HCT116 (cell line): ENCODE measurements around the gene AMBRA1.

Experiments
- CBX3 ChIP-seq: IDR thresholded peaks from 2 replicates; pipeline ENCODE4 v1.6.1; 2012; ENCODE audit warnings: low read depth
- EGR1 ChIP-seq: IDR thresholded peaks from 2 replicates; pipeline ENCODE4 v1.6.1; 2012; ENCODE audit warnings: low read depth
- ELF1 ChIP-seq: IDR thresholded peaks from 2 replicates; pipeline ENCODE4 v1.6.1; 2012; ENCODE audit warnings: low read depth, borderline replicate concordance
- EZH2 ChIP-seq: fragments of 200-600 bp; sonication (generic); IDR thresholded peaks from 2 replicates; pipeline ENCODE4 v1.6.1; 2017; ENCODE audit warnings: antibody characterized with exemption, mixed run types
- EZH2phosphoT487 ChIP-seq: fragments of 200-600 bp; IDR thresholded peaks from 2 replicates; pipeline ENCODE4 v1.6.1; 2018; ENCODE audit warnings: antibody characterized with exemption, borderline replicate concordance
- FOSL1 ChIP-seq: IDR thresholded peaks from 2 replicates; pipeline ENCODE4 v1.6.1; 2012; ENCODE audit warnings: low read depth
- POLR2A ChIP-seq: IDR thresholded peaks from 2 replicates; pipeline ENCODE4 v1.7.0; 2011; ENCODE audit warnings: borderline replicate concordance; ENCODE audit not compliant: insufficient read depth, insufficient read length; ENCODE audit errors: extremely low read depth
- POLR2AphosphoS5 ChIP-seq: IDR thresholded peaks from 2 replicates; pipeline ENCODE4 v1.6.1; 2011; ENCODE audit warnings: mild to moderate bottlenecking, low read depth, low read length, moderate library complexity
- SRF ChIP-seq: IDR thresholded peaks from 2 replicates; pipeline ENCODE4 v1.6.1; 2012; ENCODE audit warnings: low read depth
- TF ChIP-seq, protein P1 (sequence below), 3 experiments: fragments of 200-600 bp in 1 of 3; sonication (generic) in 1 of 3; IDR thresholded peaks in 2 of 3; conservative IDR thresholded peaks in 1 of 3; 2 replicates each; pipeline ENCODE4 v1.5.1; 2012 to 2017; ENCODE audit warnings: low read depth in 2 of 3, low read length in 2 of 3, antibody characterized with exemption in 1 of 3, borderline replicate concordance in 1 of 3, control low read depth in 1 of 3, mild to moderate bottlenecking in 1 of 3, mixed read lengths in 1 of 3, mixed run types in 1 of 3, moderate library complexity in 1 of 3; ENCODE audit not compliant: insufficient read depth in 1 of 3
- TF ChIP-seq, protein P2 (sequence below): IDR thresholded peaks from 2 replicates; pipeline ENCODE4 v1.6.1; 2012
- TF ChIP-seq, protein P3 (sequence below): IDR thresholded peaks from 2 replicates; pipeline ENCODE4 v1.6.1; 2012; ENCODE audit warnings: low read depth

DNA sequence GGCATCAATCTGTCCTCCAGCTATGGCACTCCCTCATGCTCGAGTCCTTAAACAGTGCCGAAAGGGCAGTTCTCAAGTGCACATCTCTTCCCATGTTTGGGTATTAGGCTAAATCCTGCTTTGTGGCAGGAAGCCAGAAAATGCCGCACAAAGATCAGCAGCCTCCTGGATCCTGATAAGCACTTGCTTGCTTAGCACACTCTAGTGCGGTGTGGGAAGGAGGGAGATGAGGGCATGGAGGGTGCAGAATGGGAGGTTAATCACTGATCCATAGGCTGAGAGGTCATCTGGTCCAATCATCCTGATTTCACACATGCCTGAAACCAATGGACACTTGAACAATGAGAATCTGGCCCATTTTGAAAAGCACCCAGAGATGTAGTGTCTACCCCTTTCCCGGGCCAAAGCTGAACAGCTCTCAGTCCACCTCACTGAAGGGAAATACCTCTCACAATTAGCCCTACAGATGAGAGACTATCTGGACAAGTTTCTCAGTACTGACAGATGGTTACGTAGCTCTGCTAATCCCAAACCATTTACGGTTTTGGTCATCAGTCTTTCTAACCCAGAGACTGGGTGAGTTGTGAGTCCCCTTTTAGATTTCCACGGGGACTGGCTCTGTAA, 172.5 kb downstream of the AMBRA1 start:
- TF ChIP-seq POLR2A: no peak
- TF ChIP-seq, protein P1, sequence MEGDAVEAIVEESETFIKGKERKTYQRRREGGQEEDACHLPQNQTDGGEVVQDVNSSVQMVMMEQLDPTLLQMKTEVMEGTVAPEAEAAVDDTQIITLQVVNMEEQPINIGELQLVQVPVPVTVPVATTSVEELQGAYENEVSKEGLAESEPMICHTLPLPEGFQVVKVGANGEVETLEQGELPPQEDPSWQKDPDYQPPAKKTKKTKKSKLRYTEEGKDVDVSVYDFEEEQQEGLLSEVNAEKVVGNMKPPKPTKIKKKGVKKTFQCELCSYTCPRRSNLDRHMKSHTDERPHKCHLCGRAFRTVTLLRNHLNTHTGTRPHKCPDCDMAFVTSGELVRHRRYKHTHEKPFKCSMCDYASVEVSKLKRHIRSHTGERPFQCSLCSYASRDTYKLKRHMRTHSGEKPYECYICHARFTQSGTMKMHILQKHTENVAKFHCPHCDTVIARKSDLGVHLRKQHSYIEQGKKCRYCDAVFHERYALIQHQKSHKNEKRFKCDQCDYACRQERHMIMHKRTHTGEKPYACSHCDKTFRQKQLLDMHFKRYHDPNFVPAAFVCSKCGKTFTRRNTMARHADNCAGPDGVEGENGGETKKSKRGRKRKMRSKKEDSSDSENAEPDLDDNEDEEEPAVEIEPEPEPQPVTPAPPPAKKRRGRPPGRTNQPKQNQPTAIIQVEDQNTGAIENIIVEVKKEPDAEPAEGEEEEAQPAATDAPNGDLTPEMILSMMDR (IDR thresholded peaks at IDR 0.05 in 2 of 3, conservative IDR thresholded peaks at IDR 0.05 in 1 of 3; ENCODE audit: borderline replicate concordance in 1 of 3, insufficient read depth in 1 of 3, low read depth in 2 of 3, low read length in 2 of 3): no peak
- TF ChIP-seq POLR2AphosphoS5: no peak
- no peak for TF ChIP-seq SRF
- no peak for TF ChIP-seq EGR1
- TF ChIP-seq EZH2: no peak
- no peak for TF ChIP-seq FOSL1
- no peak for TF ChIP-seq CBX3
- TF ChIP-seq, protein P2, sequence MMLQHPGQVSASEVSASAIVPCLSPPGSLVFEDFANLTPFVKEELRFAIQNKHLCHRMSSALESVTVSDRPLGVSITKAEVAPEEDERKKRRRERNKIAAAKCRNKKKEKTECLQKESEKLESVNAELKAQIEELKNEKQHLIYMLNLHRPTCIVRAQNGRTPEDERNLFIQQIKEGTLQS: no peak
- TF ChIP-seq ELF1: no peak
- TF ChIP-seq, protein P3, sequence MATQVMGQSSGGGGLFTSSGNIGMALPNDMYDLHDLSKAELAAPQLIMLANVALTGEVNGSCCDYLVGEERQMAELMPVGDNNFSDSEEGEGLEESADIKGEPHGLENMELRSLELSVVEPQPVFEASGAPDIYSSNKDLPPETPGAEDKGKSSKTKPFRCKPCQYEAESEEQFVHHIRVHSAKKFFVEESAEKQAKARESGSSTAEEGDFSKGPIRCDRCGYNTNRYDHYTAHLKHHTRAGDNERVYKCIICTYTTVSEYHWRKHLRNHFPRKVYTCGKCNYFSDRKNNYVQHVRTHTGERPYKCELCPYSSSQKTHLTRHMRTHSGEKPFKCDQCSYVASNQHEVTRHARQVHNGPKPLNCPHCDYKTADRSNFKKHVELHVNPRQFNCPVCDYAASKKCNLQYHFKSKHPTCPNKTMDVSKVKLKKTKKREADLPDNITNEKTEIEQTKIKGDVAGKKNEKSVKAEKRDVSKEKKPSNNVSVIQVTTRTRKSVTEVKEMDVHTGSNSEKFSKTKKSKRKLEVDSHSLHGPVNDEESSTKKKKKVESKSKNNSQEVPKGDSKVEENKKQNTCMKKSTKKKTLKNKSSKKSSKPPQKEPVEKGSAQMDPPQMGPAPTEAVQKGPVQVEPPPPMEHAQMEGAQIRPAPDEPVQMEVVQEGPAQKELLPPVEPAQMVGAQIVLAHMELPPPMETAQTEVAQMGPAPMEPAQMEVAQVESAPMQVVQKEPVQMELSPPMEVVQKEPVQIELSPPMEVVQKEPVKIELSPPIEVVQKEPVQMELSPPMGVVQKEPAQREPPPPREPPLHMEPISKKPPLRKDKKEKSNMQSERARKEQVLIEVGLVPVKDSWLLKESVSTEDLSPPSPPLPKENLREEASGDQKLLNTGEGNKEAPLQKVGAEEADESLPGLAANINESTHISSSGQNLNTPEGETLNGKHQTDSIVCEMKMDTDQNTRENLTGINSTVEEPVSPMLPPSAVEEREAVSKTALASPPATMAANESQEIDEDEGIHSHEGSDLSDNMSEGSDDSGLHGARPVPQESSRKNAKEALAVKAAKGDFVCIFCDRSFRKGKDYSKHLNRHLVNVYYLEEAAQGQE: no peak
- no peak for TF ChIP-seq EZH2phosphoT487
